GM12878 (cell line): Measurements from ENCODE around the gene SLC25A29. TPM values are rescaled to one million over a fixed set of nuclear protein-coding genes. Genes with fewer than 3 reads are reported as not detected.

ENCODE experiments used
- ATF7 ChIP-seq: fragments of 450-650 bp; IDR thresholded peaks from 2 replicates; pipeline ENCODE4 v1.6.1; 2016; ENCODE audit warnings: low read depth, mild to moderate bottlenecking
- BRCA1 ChIP-seq: IDR thresholded peaks from 2 replicates; pipeline ENCODE4 v1.6.1; 2011; ENCODE audit warnings: low read depth, low read length, improper control_type of control experiment
- CEBPB ChIP-seq, 2 experiments: fragments of 150-350 bp in 1 of 2; IDR thresholded peaks; 2 replicates each; pipeline ENCODE4 v1.6.1; 2012 to 2014; ENCODE audit warnings: low read depth in 2 of 2, low read length in 2 of 2, borderline replicate concordance in 1 of 2, inconsistent platforms in 1 of 2
- CEBPZ ChIP-seq: fragments of 150-350 bp; IDR thresholded peaks from 2 replicates; pipeline ENCODE4 v1.6.1; 2016; ENCODE audit warnings: low read depth, low read length
- CTCF ChIP-seq, 3 experiments: IDR thresholded peaks in 2 of 3; conservative IDR thresholded peaks in 1 of 3; 2 replicates each; pipeline ENCODE4 v1.5.1; 2011; ENCODE audit warnings: low read depth in 3 of 3, low read length in 3 of 3, mild to moderate bottlenecking in 3 of 3, control low read depth in 2 of 3, moderate library complexity in 2 of 3, inconsistent platforms in 1 of 3, mixed read lengths in 1 of 3; ENCODE audit not compliant: control insufficient read depth in 2 of 3, insufficient read depth in 1 of 3; ENCODE audit errors: extremely low read depth in 1 of 3
- EP300 ChIP-seq, 2 experiments: fragments of 150-350 bp in 1 of 2; IDR thresholded peaks; 2 replicates each; pipeline ENCODE4 v1.6.1; 2011 to 2012; ENCODE audit warnings: low read depth in 2 of 2, low read length in 2 of 2, borderline replicate concordance in 1 of 2, improper control_type of control experiment in 1 of 2, inconsistent platforms in 1 of 2; ENCODE audit not compliant: control insufficient read depth in 1 of 2
- ETV6 ChIP-seq, 2 experiments: fragments of 450-650 bp in 1 of 2; IDR thresholded peaks in 1 of 2; conservative IDR thresholded peaks in 1 of 2; 2 replicates each; pipeline ENCODE4 v1.6.1; 2014; ENCODE audit warnings: antibody characterized with exemption in 1 of 2, borderline replicate concordance in 1 of 2, low read depth in 1 of 2, mild to moderate bottlenecking in 1 of 2, moderate library complexity in 1 of 2
- KAT2A ChIP-seq: conservative IDR thresholded peaks from 2 replicates; pipeline ENCODE4 v1.6.1; 2011; ENCODE audit warnings: low read depth, low read length; ENCODE audit not compliant: control insufficient read depth
- MAX ChIP-seq: IDR thresholded peaks from 2 replicates; pipeline ENCODE4 v1.6.1; 2012; ENCODE audit warnings: low read depth, low read length, improper control_type of control experiment
- MTA2 ChIP-seq: fragments of 450-650 bp; IDR thresholded peaks from 2 replicates; pipeline ENCODE4 v1.6.1; 2016; ENCODE audit warnings: low read depth, mild to moderate bottlenecking, moderate library complexity
- MTA3 ChIP-seq: IDR thresholded peaks from 2 replicates; pipeline ENCODE4 v1.6.1; 2012; ENCODE audit warnings: low read length, inconsistent platforms, borderline replicate concordance
- MYC ChIP-seq: IDR thresholded peaks from 2 replicates; pipeline ENCODE4 v1.6.1; 2011; ENCODE audit warnings: mild to moderate bottlenecking, low read length, moderate library complexity, inconsistent platforms; ENCODE audit not compliant: insufficient read depth, insufficient replicate concordance, insufficient read length, severe bottlenecking
- NFIC ChIP-seq: IDR thresholded peaks from 2 replicates; pipeline ENCODE4 v1.6.1; 2012; ENCODE audit warnings: low read depth, mild to moderate bottlenecking, inconsistent platforms, low read length, moderate library complexity
- NRF1 ChIP-seq: conservative IDR thresholded peaks from 2 replicates; pipeline ENCODE4 v1.6.1; 2011; ENCODE audit warnings: mild to moderate bottlenecking, low read depth, low read length, improper control_type of control experiment
- RAD51 ChIP-seq: fragments of 450-650 bp; IDR thresholded peaks from 2 replicates; pipeline ENCODE4 v1.6.1; 2016; ENCODE audit warnings: moderate library complexity, mild to moderate bottlenecking, inconsistent platforms
- SMAD1 ChIP-seq: fragments of 450-650 bp; IDR thresholded peaks from 2 replicates; pipeline ENCODE4 v1.6.1; 2018; ENCODE audit warnings: mild to moderate bottlenecking, low read depth; ENCODE audit not compliant: partially characterized antibody
- SREBF2 ChIP-seq: IDR thresholded peaks from 2 replicates; pipeline ENCODE4 v1.6.1; 2012; ENCODE audit warnings: mild to moderate bottlenecking, low read length
- STAT3 ChIP-seq: IDR thresholded peaks from 2 replicates; pipeline ENCODE4 v1.6.1; 2011; ENCODE audit warnings: low read depth, low read length, improper control_type of control experiment
- ZBTB11 ChIP-seq: fragments of 450-650 bp; formaldehyde crosslinking; IDR thresholded peaks from 2 replicates; pipeline ENCODE4 v1.5.0; 2022; ENCODE audit warnings: mild to moderate bottlenecking, missing genetic modification characterization
- ZNF622 ChIP-seq: fragments of 450-650 bp; IDR thresholded peaks from 2 replicates; pipeline ENCODE4 v1.6.1; 2017; ENCODE audit warnings: mild to moderate bottlenecking, inconsistent platforms
- polyA plus RNA-seq, 11 experiments: library from polyadenylated mRNA; depleted of rRNA in 4 of 11; unstranded in 6 of 11; stranded (reverse) in 5 of 11; fragments of >200 nt; fragmentation: Nextera tagmentation in 4 of 11; fragmentation: Illumina TruSeq in 1 of 11; extraction: Ambion mirVana in 4 of 11; extraction: Trizol in 1 of 11; gene quantifications; 1 replicate in 1 of 11; 2 replicates in 10 of 11; pipeline versions ENCODE4 v1.2.1 to v1.2.3, GENCODE V29; 2011 to 2016; ENCODE audit warnings: inconsistent platforms in 2 of 11, missing spikeins in 2 of 11, low read depth in 1 of 11
- total RNA-seq, 4 experiments: library from RNA; depleted of rRNA in 3 of 4; stranded (reverse); fragments of >200 nt in 3 of 4; fragmentation: Illumina TruSeq in 1 of 4; extraction: Trizol in 1 of 4; gene quantifications; 2 replicates each; pipeline versions ENCODE4 v1.2.1 to v1.2.3, GENCODE V29; 2013 to 2021

The SLC25A29 gene
- total and polyA plus RNA-seq, 10 of the 15 experiments (the other 5 are each of a cell fraction or from before 2014, with no cell fraction given), result 0.42 to 13.3 (median 4.0) TPM; not detected in 1

- TF ChIP-seq CEBPZ (no peak), CEBPB (IDR thresholded peaks at IDR 0.05; ENCODE audit: borderline replicate concordance in 1 of 2, low read depth in 2 of 2, low read length in 2 of 2) (no peak), ZBTB11 (CRISPR knock-in tag) (no peak), MYC (no peak), MTA3 (no peak), MTA2 (no peak), ZNF622 (no peak), SMAD1 (no peak), NRF1 (no peak), SREBF2 (no peak), ATF7 (no peak), RAD51 (no peak), CTCF (IDR thresholded peaks at IDR 0.05 in 2 of 3, conservative IDR thresholded peaks at IDR 0.05 in 1 of 3; ENCODE audit: control insufficient read depth in 2 of 3, extremely low read depth in 1 of 3, insufficient read depth in 1 of 3, low read depth in 3 of 3, low read length in 3 of 3) (0 out of 6 replicates have a peak, but pooled peaks of 1 of the 3 experiments have one; percentile 7), BRCA1 (no peak), STAT3 (no peak), MAX (no peak), NFIC (no peak), EP300 (IDR thresholded peaks at IDR 0.05; ENCODE audit: borderline replicate concordance in 1 of 2, control insufficient read depth in 1 of 2, low read depth in 2 of 2, low read length in 2 of 2) (no peak), KAT2A (no peak), ETV6 (conservative IDR thresholded peaks at IDR 0.05 in 1 of 2, IDR thresholded peaks at IDR 0.05 in 1 of 2; ENCODE audit: borderline replicate concordance in 1 of 2, low read depth in 1 of 2) (no peak)
Observed at GRCh38 chr14:100289916-100290606, 16.2 kb downstream of the SLC25A29 start (continued).
